Mammary epithelial cell (primary cell): ENCODE data around the gene TRIM56.
"Not testable (repeated sequence)": the region's sequence is repeated elsewhere in the genome, so short reads cannot be mapped to it uniquely, and the experiment has no call there.

Experiments
- EZH2 ChIP-seq: IDR thresholded peaks from 2 replicates; pipeline ENCODE4 v1.6.1; 2012; ENCODE audit warnings: low read length, inconsistent platforms, borderline replicate concordance
- TF ChIP-seq, protein P1 (sequence below), 2 donors: IDR thresholded peaks in 1 of 2; conservative IDR thresholded peaks in 1 of 2; 2 replicates each; pipeline ENCODE4 v1.5.1; 2011 to 2012; ENCODE audit warnings: inconsistent platforms in 2 of 2, low read length in 2 of 2, mild to moderate bottlenecking in 2 of 2, control low read depth in 1 of 2, low read depth in 1 of 2; ENCODE audit not compliant: insufficient read depth in 1 of 2; ENCODE audit errors: extremely low read depth in 1 of 2

DNA sequence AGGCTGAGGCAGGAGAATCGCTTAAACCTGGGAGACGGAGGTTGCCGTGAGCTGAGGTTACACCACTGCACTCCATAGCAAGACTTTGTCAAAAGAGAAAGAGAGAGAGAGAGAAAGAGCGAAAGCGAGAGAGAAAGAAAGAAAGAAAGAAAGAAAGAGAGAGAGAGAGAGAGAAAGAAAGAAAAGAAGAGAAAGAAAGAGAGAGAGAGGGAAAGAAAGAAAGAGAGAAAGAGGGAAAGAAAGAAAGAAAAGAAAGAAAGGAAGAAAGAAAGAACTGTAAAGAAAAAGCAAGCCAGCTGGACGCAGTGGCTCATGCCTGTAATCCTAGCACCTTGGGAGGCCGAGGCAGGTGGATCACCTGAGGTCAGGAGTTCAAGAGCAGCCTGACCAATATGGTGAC, 27.9 kb downstream of the TRIM56 start:
- TF ChIP-seq, protein P1, sequence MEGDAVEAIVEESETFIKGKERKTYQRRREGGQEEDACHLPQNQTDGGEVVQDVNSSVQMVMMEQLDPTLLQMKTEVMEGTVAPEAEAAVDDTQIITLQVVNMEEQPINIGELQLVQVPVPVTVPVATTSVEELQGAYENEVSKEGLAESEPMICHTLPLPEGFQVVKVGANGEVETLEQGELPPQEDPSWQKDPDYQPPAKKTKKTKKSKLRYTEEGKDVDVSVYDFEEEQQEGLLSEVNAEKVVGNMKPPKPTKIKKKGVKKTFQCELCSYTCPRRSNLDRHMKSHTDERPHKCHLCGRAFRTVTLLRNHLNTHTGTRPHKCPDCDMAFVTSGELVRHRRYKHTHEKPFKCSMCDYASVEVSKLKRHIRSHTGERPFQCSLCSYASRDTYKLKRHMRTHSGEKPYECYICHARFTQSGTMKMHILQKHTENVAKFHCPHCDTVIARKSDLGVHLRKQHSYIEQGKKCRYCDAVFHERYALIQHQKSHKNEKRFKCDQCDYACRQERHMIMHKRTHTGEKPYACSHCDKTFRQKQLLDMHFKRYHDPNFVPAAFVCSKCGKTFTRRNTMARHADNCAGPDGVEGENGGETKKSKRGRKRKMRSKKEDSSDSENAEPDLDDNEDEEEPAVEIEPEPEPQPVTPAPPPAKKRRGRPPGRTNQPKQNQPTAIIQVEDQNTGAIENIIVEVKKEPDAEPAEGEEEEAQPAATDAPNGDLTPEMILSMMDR (conservative IDR thresholded peaks at IDR 0.05 in 1 of 2, IDR thresholded peaks at IDR 0.05 in 1 of 2; ENCODE audit: extremely low read depth in 1 of 2, insufficient read depth in 1 of 2, low read depth in 1 of 2, low read length in 2 of 2): not testable (repeated sequence)
- not testable (repeated sequence) for TF ChIP-seq EZH2
